GM21717 (cell line): ENCODE results near the gene SLC9A1.

Experiments
- ATAC-seq: cut with Tn5 transposase; IDR thresholded peaks from one replicate; pipeline ENCODE4 v1.9.1; 2021; ENCODE audit warnings: mild to moderate bottlenecking, moderate library complexity; ENCODE audit not compliant: unreplicated experiment

SLC9A1 gene

DNA sequence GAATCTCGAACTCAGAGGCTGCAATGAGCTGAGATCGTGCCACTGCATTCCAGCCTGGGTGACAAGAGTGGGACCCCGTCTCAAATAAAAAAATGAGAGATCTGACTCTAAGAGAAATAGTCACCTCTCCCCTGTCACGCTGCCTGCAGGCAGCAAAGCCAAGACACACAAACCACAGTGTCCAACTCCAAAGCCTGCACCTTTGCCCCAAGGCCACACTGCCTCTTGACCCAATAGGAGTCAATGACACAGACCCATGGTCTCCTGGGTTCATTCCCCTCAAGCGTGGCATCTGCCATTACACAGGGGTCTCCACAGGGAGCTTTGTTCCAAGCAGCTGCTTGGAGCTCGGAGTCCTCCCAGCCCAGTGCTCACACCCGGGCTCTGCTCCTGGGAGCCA lies 46.3 kb downstream of the SLC9A1 start:
- ATAC-seq, result no peak

DNA sequence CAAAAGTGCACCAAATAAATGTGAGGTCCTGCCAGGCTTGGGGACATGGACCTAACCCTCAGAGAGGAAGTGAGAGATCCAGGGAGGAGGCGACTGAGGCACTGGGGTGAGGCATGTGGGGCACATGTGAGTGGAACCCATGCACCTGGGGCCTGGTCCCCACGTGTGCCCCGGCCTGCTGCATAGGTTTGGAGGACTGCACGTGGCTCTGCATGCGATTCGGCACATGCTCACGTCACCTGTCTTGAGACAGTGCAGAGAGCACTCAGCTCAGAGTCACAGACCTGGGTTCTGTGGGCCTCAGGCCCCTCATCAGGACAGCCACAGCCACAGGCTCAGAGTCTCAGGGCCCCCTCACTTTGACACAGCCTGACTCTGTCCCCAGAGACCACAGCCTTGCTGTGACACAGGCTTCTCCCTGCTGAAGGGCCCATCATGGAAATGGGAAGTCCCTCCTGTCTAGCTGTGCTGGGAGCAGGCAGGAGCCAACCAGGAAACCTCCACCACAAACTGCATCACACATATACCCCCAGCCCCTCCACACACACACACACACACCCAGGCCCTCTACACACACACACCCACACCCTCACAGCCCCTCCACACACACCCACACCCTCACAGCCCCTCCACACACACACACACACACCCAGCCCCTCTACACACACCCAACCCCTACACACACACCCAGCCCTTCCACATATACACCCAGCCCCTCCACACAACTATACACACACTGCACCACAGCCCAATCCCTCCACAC lies 48.2 kb downstream of the SLC9A1 start:
- ATAC-seq, result no peak

DNA sequence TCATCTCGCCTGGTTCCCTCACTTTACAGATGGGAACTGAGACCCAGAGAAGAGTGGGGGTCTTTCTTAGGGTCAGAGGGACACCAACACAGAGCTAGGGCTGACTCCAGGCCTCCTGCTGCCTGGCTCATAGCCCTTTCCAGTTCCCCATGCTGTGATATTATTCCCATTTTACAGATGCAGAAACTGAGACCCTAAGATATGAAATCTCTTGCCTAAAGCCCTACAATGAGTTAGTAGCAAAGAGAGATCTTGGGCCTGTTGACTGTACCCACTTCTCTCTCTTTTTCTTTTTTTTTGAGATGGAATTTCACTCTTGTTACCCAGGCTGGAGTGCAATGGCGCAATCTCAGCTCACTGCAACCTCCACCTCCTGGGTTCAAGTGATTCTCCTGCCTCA lies 49.9 kb downstream of the SLC9A1 start:
- ATAC-seq, result no peak

DNA sequence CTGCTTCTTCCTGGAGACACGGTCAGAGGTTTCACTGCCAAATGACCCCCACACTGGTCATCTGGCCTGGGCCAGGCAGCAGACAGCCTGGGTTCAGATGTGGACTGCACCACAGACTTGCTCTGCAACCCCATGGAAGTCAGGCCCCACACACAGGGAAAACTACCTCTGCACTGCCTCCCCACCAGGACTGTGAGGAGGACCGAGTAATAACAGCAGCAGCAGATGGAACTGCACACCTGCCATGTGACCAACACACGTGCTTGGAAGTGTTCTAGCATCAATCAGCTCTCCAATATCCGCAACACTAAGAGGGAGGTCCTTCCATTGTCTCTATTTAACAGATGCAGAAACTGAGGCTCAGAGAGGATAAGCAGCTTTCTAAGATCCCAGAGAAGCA lies 51.4 kb downstream of the SLC9A1 start:
- ATAC-seq, result no peak

DNA sequence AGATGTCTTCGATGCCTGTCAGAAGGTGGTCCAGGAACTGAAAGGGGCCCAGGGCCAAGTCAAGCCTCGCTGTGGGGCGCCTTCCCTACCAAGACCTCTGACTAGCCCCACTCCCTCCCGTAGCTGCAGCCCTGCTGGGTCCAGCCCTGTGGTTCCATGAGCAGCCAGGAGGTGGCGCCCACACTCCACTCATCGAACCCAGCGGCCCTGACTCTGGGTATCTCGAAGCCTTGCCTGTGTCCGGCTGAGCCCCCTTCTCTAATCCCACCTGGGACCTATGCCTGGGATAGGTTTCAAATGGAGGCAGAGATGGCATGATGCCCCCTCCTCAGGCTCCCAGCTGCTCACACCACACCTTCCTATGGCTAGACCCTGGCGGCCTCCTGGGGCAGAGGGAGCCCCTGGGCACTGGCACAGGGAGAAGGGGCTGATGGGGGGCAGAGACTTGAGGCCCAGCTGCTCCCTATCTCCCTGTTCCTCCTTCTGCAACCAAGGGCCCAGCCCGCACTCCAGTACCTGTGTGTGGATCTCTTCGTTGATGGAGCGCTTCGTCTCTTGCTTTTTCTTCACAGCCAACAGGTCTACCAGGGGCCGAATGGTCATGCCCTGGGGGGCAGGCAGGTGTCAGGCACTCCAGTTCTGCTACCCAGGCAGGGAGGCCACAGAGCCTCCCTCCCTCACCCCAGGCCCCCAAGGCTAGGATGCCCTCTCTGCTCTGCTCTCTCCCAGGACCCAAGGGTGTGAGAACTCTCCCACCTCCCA lies 52.0 kb downstream of the SLC9A1 start:
- ATAC-seq, result no peak

DNA sequence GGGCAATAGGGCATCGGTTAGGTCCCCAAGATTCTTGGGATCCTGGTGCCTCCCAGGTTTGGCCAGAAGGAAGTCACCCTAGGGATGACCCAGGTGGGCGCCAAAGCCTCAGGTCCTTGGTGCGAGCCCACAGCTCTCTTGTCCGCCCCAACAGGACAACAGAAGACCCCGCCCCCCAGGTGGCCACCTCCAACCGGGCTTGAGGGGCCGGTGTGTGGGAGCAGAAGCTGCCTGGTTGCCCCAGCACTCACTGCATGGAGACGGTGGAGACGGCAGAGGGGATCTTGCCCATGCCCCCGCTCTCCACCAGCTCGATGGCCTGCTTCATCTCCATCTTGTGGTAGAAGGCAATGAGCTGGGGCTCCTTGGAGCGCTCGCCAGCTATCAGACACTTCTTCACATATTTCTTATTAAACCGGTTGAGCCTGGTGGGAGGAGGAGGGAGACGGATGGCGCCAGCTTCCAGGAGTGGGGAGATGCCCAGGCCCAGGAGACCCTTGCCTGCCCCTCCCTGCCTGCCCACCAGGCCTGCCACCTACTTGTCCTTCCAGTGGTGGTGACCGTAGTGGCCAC lies 52.7 kb downstream of the SLC9A1 start:
- no peak for ATAC-seq

DNA sequence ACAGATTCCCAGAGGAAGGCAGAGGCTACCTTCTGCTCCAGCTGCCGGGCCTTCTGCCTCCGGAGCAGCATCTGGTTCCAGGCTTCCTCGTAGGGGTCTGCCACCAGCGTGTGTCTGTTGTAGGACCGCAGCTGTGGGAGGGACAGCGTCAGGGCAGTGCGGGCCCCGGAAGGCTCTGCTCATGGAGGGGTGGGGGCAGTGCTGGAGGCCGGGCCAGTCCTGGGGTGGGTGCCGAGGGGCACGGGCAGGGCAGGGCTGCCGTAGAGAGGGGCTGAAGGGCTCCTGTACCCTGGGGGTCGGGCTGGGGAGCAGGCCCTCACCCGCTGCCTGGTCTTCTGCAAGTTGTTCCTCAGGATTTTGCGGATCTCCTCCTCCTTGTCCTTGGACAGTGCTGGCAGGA lies 53.2 kb downstream of the SLC9A1 start:
- ATAC-seq, result no peak

DNA sequence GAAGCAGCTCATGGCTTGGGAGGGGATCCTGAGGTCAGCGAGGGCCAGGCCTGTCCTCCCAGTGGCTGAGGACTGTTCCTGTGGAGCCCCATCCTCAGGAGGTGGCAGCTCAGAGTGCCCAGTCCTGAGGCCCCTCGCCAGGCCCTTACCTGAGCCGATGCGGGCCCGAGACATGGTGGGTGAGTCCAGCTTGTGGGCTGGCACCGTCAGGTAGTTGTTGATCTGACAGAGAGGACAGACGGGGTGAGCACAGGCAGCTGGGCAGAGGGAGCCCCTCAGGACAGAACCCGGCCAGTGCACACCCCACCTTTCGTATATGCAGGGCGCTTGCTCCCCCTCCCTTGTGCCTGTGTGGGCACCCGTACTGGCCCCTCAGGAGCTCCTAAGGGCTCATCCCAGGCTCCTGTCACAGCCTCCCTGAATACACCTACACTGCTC lies 53.9 kb downstream of the SLC9A1 start:
- ATAC-seq, result no peak

DNA sequence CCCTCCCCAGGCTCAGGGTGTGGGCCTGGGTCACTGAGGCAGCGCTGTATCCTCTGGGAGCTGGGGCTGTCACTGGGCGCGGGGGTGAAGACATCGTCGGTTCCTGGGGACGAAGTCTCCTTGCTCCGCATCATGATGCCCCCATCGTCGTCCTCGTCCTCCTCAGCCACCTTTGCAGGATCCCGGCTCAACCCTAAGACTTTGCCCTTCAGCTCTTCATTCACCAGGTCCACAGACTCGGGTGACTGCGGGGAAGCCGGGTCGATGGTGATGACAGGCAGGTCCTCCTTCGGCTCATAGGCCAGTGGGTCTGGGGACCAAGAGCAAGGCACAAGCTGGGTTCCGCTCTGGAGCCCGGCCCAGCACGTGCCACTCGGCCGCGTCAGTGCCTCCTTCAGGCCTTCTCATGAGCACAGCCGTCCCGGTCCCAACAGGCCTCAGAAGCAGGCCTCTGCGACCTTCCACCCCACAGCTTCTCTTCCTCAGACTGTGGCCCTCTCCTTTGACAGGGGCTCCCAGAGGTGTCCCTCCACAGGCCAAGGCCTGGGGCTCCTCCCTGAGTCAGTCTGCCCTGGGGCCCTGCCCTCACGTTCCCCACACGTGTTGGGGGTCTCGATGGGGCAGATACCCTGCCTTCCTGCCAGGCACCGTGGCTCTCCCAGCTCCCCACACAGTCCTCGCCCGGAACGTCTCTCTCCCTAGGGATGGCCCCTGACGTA lies 54.4 kb downstream of the SLC9A1 start:
- no peak for ATAC-seq

DNA sequence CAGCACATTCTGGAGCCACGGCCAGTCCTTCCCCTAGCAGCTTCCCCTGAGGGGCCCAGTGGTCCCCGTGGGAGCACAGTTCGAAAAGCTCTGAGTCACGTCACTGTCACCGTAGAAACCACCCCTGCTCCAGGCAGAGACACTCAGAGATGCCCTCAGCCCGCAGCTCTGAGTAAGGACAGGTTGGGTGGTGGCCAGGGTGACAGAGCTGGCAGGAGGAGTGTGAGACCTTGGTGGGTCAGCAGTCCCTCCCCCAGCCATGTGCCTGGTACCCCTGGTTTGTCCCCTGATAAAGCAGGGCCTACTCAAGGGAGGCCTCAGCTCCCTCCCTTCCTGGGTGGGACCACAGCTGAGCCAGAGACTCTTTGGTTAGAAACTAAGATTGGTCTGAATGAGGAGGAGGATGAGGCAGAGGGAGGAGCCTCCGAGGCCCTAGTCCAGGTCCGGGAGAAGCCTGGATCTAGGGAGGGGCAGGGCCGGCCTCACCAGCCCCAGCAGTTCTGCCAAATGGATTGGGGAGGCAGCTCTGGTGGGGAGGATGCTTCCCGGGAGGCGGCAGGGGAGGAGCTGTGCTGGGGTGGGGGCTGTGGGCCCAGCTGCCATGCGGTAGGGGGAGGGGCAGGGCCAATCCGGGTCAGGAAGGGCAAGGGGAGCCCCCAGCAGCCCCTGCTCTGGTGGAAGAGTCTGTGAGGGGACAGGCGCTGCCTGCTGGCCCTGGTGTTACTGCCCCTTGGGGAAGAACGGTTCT lies 55.2 kb downstream of the SLC9A1 start:
- no peak for ATAC-seq

DNA sequence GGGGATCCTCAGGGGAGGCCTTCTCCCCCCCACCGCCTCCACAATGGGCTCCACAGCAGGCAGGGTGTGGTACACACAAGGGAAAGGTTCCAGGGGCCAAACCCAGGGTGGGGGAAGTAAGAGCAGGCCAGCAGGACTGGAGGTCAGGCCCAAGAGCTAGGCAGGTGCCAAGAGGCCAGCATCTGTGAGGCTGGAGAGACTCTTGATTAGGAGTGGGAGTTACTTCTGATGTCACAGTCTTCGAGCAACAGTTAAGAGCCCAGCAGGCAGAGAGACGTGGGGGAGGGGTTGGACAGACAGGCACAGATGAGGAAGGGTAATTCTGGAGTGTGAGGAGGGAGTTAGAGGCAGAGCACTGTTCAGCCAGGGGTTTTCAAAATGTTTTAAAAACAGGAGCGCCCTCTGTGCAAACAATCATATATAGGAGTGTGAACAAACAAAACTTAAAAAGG lies 55.8 kb downstream of the SLC9A1 start:
- ATAC-seq, result no peak

DNA sequence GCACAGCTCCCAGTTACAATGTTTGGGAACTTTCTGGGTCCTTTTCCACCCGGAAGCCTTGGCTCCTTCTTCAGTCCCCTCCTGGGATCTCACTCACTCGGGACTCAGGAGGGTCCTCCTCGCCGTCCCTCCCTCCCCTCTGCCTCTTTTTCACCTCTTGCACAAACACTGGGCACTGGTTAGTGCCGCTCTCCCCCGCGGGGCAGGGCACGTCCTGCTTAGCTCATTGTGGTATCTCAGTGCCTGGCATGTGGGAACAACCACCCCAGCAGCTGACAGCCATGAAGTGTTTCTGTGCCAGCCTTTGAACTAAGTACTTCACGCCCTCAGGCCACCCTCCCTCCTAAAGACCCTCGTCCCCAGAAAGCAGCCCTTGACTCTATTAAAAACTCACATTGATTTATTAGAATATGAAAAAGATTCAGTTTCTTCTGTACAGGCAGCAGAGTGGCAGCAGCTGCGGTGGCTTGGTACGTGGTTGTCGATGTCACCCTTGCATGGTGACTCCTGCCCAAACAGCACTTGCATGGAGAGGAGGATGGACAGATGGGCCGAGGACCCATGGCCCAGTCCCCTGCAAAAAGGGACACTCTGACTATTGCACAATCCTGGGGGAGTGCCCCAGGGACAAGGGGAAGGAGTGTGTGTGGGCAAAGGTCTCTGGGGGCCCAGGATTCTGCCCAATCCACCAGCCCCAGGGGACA lies 56.3 kb downstream of the SLC9A1 start:
- no peak for ATAC-seq

DNA sequence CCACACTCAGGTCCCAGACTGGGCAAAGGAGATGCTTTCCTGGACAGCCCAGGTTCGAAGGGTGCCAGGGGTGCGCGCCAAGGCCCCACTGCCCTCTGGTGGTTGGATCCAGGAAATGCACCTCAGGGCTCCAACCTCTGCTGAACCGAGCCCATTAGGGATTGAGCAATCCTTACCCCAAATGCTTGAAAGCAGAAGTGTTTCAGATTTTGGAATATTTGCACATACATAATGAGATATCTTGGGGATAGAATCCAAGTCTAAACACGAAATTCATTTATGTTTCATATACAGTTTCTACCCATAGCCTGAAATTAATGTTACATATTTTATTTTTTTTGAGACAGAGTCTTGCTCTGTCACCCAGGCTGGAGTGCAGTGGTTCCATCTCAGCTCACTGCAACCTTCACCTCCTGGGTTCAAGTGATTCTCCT lies 57.4 kb downstream of the SLC9A1 start:
- ATAC-seq, result peak; percentile 49

DNA sequence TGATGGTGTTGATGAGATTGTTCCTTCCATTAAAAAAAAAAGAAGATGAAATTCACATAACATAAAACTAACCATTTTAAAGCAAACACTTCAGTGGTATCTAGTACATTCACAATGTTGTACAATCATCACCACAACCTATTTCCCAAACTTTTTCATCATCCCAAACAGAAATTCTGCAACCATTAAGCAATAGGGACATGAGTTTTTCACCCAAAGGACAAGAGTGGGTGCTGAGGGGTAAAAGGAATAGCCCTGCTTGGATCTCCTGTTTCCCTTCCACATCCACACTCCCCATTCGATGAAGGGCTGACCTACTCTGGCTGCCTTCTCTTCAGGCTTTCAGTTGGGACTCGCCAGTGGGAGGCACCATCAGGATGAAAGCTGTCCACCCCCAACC lies 59.3 kb downstream of the SLC9A1 start:
- no peak for ATAC-seq

DNA sequence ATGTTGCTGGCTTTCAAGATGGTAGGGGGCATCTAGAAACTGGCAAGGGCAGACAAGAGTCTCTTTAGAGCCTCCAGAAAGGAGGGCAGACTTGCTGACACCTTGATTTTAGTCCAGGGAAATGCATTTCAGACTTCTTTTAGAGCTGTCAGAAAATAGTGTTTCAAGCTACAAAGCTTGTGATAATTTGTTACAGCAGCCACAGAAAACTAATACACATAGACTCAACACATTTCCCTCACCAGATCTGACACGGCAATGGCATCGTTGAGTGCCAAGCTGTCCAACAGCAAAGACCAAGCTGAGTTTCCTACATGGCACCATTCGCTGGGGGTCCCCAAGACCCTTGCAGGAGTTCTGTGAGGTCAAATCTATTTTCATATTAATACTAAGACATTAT lies 62.0 kb downstream of the SLC9A1 start:
- no peak for ATAC-seq

DNA sequence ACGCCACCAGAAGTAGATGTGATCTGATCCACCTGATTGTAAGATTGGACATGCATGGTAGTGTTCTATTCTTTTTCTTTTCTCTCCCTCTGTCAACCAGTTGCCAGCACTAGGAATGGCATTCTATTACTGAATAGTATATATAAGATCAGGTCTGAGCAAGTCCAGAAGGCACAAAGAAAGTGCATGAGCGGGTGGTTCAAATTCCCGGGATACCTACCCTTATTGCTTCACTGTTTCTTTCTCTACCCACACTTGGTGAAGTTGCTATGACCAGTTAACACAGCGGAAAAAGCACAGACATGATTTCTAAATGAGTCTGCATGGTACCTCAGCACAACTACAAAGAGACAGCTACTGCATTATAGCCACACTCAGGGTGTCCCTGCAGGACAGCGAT lies 64.0 kb downstream of the SLC9A1 start:
- no peak for ATAC-seq

DNA sequence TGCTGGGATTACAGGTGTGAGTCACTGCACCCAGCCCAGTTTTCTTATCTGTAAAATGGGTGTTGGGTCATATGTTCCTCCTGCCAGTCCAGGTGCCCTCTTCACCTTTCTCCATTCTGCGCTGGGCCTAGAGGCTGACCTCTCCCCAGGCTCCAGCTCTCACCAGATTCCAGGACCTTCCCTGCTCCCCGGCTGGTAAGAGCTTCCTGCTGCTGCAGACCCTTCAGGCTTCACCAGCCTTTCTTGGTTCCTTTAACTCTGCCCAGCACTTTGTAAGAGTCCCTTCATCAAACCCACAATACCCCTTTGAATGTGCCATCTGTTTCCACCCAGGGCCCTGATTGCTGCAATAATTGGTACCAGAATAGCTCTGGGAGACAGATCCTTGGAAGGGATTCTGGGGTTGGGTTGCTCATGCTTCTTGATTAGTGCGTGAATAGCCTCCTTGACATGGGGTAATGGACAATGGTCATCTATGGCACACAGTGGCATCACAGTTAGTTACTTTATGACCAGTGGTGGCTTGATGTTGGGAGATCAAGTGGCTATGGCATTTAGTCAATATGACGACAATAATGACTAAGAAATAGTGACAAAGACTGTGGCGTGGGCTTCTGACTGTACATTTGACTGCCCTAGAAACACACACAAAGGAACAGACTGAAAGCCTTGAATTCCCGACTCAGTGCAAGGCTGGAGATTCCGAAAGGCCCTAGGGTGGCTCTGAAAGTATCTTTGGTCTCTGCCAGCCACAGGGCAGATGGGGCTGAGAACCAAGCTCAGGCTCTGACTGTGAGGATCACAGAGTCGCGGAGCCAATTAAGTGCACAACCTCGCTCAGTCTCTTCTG lies 67.3 kb downstream of the SLC9A1 start:
- ATAC-seq, result no peak

DNA sequence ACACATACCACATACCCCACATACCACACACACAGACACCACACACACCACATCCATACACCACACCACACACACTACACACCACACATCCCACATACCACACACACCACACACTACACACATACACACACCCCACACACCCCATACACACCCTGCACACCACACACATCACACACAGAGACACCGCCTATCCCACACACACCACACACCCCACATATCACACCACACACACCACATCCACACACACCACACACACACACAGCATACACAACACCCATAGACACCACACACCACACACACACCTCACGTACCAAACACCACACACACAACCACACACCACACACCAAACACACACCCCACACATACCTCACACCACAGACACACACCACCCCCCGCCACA lies 68.3 kb downstream of the SLC9A1 start:
- no peak for ATAC-seq

DNA sequence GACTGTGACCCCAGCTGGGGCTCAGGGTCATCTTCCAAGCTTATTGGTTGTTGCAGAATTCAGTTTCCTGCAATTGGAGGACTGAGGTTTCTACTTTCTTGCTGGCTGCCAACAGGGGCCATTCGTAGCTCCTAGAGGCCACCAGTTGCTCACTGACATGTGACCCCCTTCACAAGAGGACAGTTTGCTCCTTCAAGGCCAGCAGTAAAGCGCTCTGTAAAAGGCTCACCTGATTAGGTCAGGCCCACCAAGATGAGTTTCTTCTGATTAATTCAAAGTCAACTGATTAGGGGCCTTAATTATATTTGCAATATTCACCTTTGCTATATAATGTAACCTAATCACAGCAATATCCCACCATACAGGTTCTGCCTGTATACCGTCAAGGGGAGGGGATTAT lies 68.9 kb downstream of the SLC9A1 start:
- no peak for ATAC-seq
